Neural progenitor cell (in vitro differentiated cells): ENCODE measurements around the gene DNER.

Experiments used
- CTCF ChIP-seq: fragments of 200-600 bp; sonication (generic); IDR thresholded peaks from 2 replicates; pipeline ENCODE4 v1.5.1; 2017; ENCODE audit warnings: antibody characterized with exemption, mild to moderate bottlenecking
- EZH2phosphoT487 ChIP-seq: fragments of 200-600 bp; sonication (generic); IDR thresholded peaks from 2 replicates; pipeline ENCODE4 v1.6.1; 2017; ENCODE audit warnings: antibody characterized with exemption

- TF ChIP-seq CTCF: no peak
- TF ChIP-seq EZH2phosphoT487: no peak
Measured at GRCh38 chr2:229410946-229411345, 303.4 kb downstream of the DNER start.
